Right renal cortex interstitium (tissue), 3 donors: ENCODE results near the gene NUTF2. TPM values are rescaled to one million over a fixed set of nuclear protein-coding genes. Genes with fewer than 3 reads are reported as not detected.
"Not testable (repeated sequence)": the region's sequence is repeated elsewhere in the genome, so short reads cannot be mapped to it uniquely, and the experiment has no call there.

Experiments used
- DNase-seq, 3 donors: peaks; one replicate each; pipeline ENCODE4 v3.0.0-alpha.2; 2013; ENCODE audit warnings: low read depth in 3 of 3, low spot score in 2 of 3
- polyA plus RNA-seq, 3 donors: library from polyadenylated mRNA; unstranded; fragments of 120-200 nt; gene quantifications; one replicate each; pipeline ENCODE4 v1.2.1, GENCODE V29; 2013; ENCODE audit not compliant: insufficient read length in 3 of 3

Gene NUTF2
- polyA plus RNA-seq, 3 donors, result 118 to 138 (median 134) TPM

GRCh38 chr16:67883146-67883871 lies 36.6 kb downstream of the NUTF2 start:
- no peak for DNase-seq

- no peak for DNase-seq
Observed at GRCh38 chr16:67883872-67884261, 37.1 kb downstream of the NUTF2 start.

- no peak for DNase-seq
Observed at GRCh38 chr16:67884684-67885083, 38.0 kb downstream of the NUTF2 start, which contains the start of gene NRN1L. NRN1L (plus strand) TSS chr16:67884885; CDS start chr16:67884904, 19 bp downstream.

GRCh38 chr16:67885545-67885944 lies 38.8 kb downstream of the NUTF2 start:
- DNase-seq, result no peak

- DNase-seq, result no peak
Observed at GRCh38 chr16:67885976-67886375, 39.2 kb downstream of the NUTF2 start.

- DNase-seq, result no peak
Observed at GRCh38 chr16:67886387-67886786, 39.7 kb downstream of the NUTF2 start.

GRCh38 chr16:67888331-67888730 lies 41.6 kb downstream of the NUTF2 start:
- no peak for DNase-seq

- no peak for DNase-seq
Observed at GRCh38 chr16:67892375-67892774, 45.6 kb downstream of the NUTF2 start.

GRCh38 chr16:67892899-67893742 lies 46.4 kb downstream of the NUTF2 start, which contains the start of gene PSKH1:
PSKH1 (plus strand) TSS chr16:67893254; CDS start chr16:67908750, 15,496 bp downstream.
- DNase-seq, result peak; percentile 74 to 89 (median 81)

- no peak for DNase-seq
Observed at GRCh38 chr16:67893743-67894399, 47.1 kb downstream of the NUTF2 start.

GRCh38 chr16:67897231-67897630 lies 50.5 kb downstream of the NUTF2 start:
- no peak for DNase-seq

- no peak for DNase-seq
Observed at GRCh38 chr16:67901734-67902133, 55.0 kb downstream of the NUTF2 start.

GRCh38 chr16:67902831-67903230 lies 56.1 kb downstream of the NUTF2 start:
- no peak for DNase-seq

GRCh38 chr16:67907397-67908180 lies 60.9 kb downstream of the NUTF2 start:
- DNase-seq, result no peak

- DNase-seq, result no peak
Observed at GRCh38 chr16:67909056-67909742, 62.5 kb downstream of the NUTF2 start.

GRCh38 chr16:67910158-67910557 lies 63.4 kb downstream of the NUTF2 start:
- no peak for DNase-seq

- DNase-seq, result no peak
Observed at GRCh38 chr16:67914758-67915495, 68.2 kb downstream of the NUTF2 start.

GRCh38 chr16:67915496-67915769 lies 68.7 kb downstream of the NUTF2 start:
- DNase-seq, result not testable (repeated sequence)
